H7 (cell line): ENCODE measurements around the gene AKAP13. TPM values are rescaled to one million over a fixed set of nuclear protein-coding genes. Genes with fewer than 3 reads are reported as not detected.
"Not testable (repeated sequence)": the region's sequence is repeated elsewhere in the genome, so short reads cannot be mapped to it uniquely, and the experiment has no call there.

ENCODE experiments used
- DNase-seq: peaks from one replicate; pipeline ENCODE4 v3.0.0; 2012
- H3K27me3 ChIP-seq: 2 replicates; pipeline ENCODE4 v1.6.0; 2011; ENCODE audit warnings: mild to moderate bottlenecking, low read length; ENCODE audit not compliant: control insufficient read depth, insufficient read depth
- H3K36me3 ChIP-seq: replicated peaks from 2 replicates; pipeline ENCODE4 v1.5.1; 2011; ENCODE audit warnings: low read length; ENCODE audit not compliant: control insufficient read depth, insufficient read depth
- H3K4me3 ChIP-seq: 2 replicates; pipeline ENCODE4 v1.5.1; 2011; ENCODE audit warnings: low read depth, mild to moderate bottlenecking, control low read depth, low read length, moderate library complexity; ENCODE audit not compliant: insufficient read depth
- total RNA-seq: library from RNA; depleted of rRNA; stranded (reverse); fragments of >200 nt; shearing (Covaris generic); gene quantifications from 2 replicates; pipeline ENCODE4 v1.2.3, GENCODE V29; 2014

The AKAP13 gene
- total RNA-seq, 1 experiment from 2014 or later, result 26.2 TPM

GRCh38 chr15:85785887-85786780, 405.7 kb downstream of the AKAP13 start:
- DNase-seq, result peak; percentile 60
- Histone ChIP-seq H3K36me3 (no peaks in the 10 kb centered on the region), H3K27me3 (no peaks in the 10 kb centered on the region), H3K4me3 (no peak overlapping the region)

GRCh38 chr15:85786781-85787114, 406.3 kb downstream of the AKAP13 start:
- Histone ChIP-seq H3K27me3 (no peaks in the 10 kb centered on the region), H3K36me3 (no peaks in the 10 kb centered on the region), H3K4me3 (no peak overlapping the region)
- DNase-seq, result peak; percentile 47

GRCh38 chr15:85788771-85789495, 408.5 kb downstream of the AKAP13 start:
- no peaks in the 10 kb centered on the region for H3K36me3 ChIP-seq
- no peaks in the 10 kb centered on the region for H3K27me3 ChIP-seq
- no peak overlapping the region for H3K4me3 ChIP-seq
- peak; percentile 63 for DNase-seq

- Histone ChIP-seq H3K36me3 (no peaks in the 10 kb centered on the region), H3K27me3 (no peaks in the 10 kb centered on the region), H3K4me3 (no peak overlapping the region)
- DNase-seq, result no peak
These were observed 409.1 kb downstream of the AKAP13 start for GRCh38 chr15:85789496-85789875.

- H3K4me3 ChIP-seq, result no peak overlapping the region
These were observed 411.8 kb downstream of the AKAP13 start for GRCh38 chr15:85792102-85792731.

GRCh38 chr15:85792912-85793590, 412.6 kb downstream of the AKAP13 start:
- peak; percentile 38 for DNase-seq
- no peaks in the 10 kb centered on the region for H3K36me3 ChIP-seq
- peak overlapping the region; percentile 79 for H3K4me3 ChIP-seq
- H3K27me3 ChIP-seq, result peaks cover 4% of the 10 kb centered on the region

More at GRCh38 chr15:85792102-85792731, 411.8 kb downstream of the AKAP13 start:
- no peak for DNase-seq
- Histone ChIP-seq H3K36me3 (no peaks in the 10 kb centered on the region), H3K27me3 (peaks cover 4% of the 10 kb centered on the region)

- Histone ChIP-seq H3K4me3 (peak overlapping the region; percentile 79), H3K27me3 (peaks cover 4% of the 10 kb centered on the region), H3K36me3 (no peaks in the 10 kb centered on the region)
- peak; percentile 72 for DNase-seq
These were observed 413.5 kb downstream of the AKAP13 start for GRCh38 chr15:85793641-85794597.

- peak within 1 kb of the TSS; percentile 79 for H3K4me3 ChIP-seq
- peaks cover 4% of the 10 kb centered on the region for H3K27me3 ChIP-seq
- no peaks in the 10 kb centered on the region for H3K36me3 ChIP-seq
- DNase-seq, result peak; percentile 99
These were observed 414.4 kb downstream of the AKAP13 start, which contains the start of gene KLHL25 for GRCh38 chr15:85794598-85795336. Gene KLHL25 (minus strand): TSS chr15:85794925. CDS start chr15:85769810, 25,115 bp downstream.

- no peak for DNase-seq
- H3K27me3 ChIP-seq, result peaks cover 4% of the 10 kb centered on the region
- peak overlapping the region; percentile 14; the same call in 1 of the 2 replicates for H3K4me3 ChIP-seq
- no peaks in the 10 kb centered on the region for H3K36me3 ChIP-seq
These were observed 415.2 kb downstream of the AKAP13 start for GRCh38 chr15:85795337-85796305.

- H3K36me3 ChIP-seq, H3K4me3 ChIP-seq, H3K27me3 ChIP-seq, DNase-seq: not testable (repeated sequence)
These were observed 416.0 kb downstream of the AKAP13 start for GRCh38 chr15:85796371-85796770.
